ENCODE measurements around the gene GPN1. TPM values are rescaled to one million over a fixed set of nuclear protein-coding genes. Genes with fewer than 3 reads are reported as not detected.
"Not testable (repeated sequence)": the region's sequence is repeated elsewhere in the genome, so short reads cannot be mapped to it uniquely, and the experiment has no call there.

Gene GPN1
- total RNA-seq, 1 experiment from 2014 or later, result 61.1 TPM

- H3K9me3 ChIP-seq (ENCODE audit: low read depth, low read length, poor library complexity, severe bottlenecking), result no peaks in the 10 kb centered on the region
- DNase-seq (ENCODE audit: low spot score), result peak; percentile 7
- intact Hi-C loops (cut with micrococcal nuclease; ENCODE audit: unreplicated experiment), result no loop called here
- ChIA-PET CTCF (no interaction called here), POLR2A (ENCODE audit: low non-redundant PET) (no interaction called here)
- no peaks in the 10 kb centered on the region for H3K27me3 ChIP-seq (replicated peaks; ENCODE audit: insufficient read depth, low read depth, low read length, poor library complexity)
- H3K36me3 ChIP-seq (ENCODE audit: insufficient read depth, low read length, poor library complexity, severe bottlenecking), result peaks cover 27% of the 10 kb centered on the region
- BruUV-seq (replicated peaks), result no TSS peak
- TF ChIP-seq CTCF (conservative IDR thresholded peaks at IDR 0.05; ENCODE audit: low read depth, low read length) (no peak), EZH2 (IDR thresholded peaks at IDR 0.05; ENCODE audit: borderline replicate concordance, low read depth, low read length, poor library complexity, severe bottlenecking) (no peak)
- peaks cover 8% of the 10 kb centered on the region for H3K4me1 ChIP-seq (ENCODE audit: insufficient read depth, low read length, poor library complexity, severe bottlenecking)
- peak overlapping the region; percentile 84 for H3K27ac ChIP-seq (ENCODE audit: low read depth, low read length, poor library complexity, severe bottlenecking)
- peak overlapping the region; percentile 79 for H3K4me3 ChIP-seq (ENCODE audit: low read depth, low read length, poor library complexity, severe bottlenecking)
These were observed 685 bp upstream of the GPN1 start for GRCh38 chr2:27627963-27628766.

- H3K36me3 ChIP-seq (ENCODE audit: insufficient read depth, low read length, poor library complexity, severe bottlenecking), result peaks cover 36% of the 10 kb centered on the region
- H3K4me1 ChIP-seq (ENCODE audit: insufficient read depth, low read length, poor library complexity, severe bottlenecking); H3K27ac ChIP-seq (ENCODE audit: low read depth, low read length, poor library complexity, severe bottlenecking); BruUV-seq (replicated peaks); intact Hi-C loops (cut with micrococcal nuclease; ENCODE audit: unreplicated experiment); POLR2A ChIA-PET (ENCODE audit: low non-redundant PET); H3K27me3 ChIP-seq (replicated peaks; ENCODE audit: insufficient read depth, low read depth, low read length, poor library complexity); H3K9me3 ChIP-seq (ENCODE audit: low read depth, low read length, poor library complexity, severe bottlenecking); CTCF ChIA-PET; H3K4me3 ChIP-seq (ENCODE audit: low read depth, low read length, poor library complexity, severe bottlenecking); DNase-seq (ENCODE audit: low spot score): not testable (repeated sequence)
These were observed 1.4 kb downstream of the GPN1 start for GRCh38 chr2:27630257-27630656.

GRCh38 chr2:27634291-27634690 lies 5.4 kb downstream of the GPN1 start:
- Histone ChIP-seq H3K36me3 (ENCODE audit: insufficient read depth, low read length, poor library complexity, severe bottlenecking) (peaks cover 63% of the 10 kb centered on the region), H3K4me3 (ENCODE audit: low read depth, low read length, poor library complexity, severe bottlenecking) (no peak overlapping the region), H3K4me1 (ENCODE audit: insufficient read depth, low read length, poor library complexity, severe bottlenecking) (no peaks in the 10 kb centered on the region), H3K27ac (ENCODE audit: low read depth, low read length, poor library complexity, severe bottlenecking) (no peak overlapping the region), H3K9me3 (ENCODE audit: low read depth, low read length, poor library complexity, severe bottlenecking) (no peaks in the 10 kb centered on the region), H3K27me3 (replicated peaks; ENCODE audit: insufficient read depth, low read depth, low read length, poor library complexity) (no peaks in the 10 kb centered on the region)
- no peak for TF ChIP-seq EZH2 (IDR thresholded peaks at IDR 0.05; ENCODE audit: borderline replicate concordance, low read depth, low read length, poor library complexity, severe bottlenecking)
- no peak for TF ChIP-seq CTCF (conservative IDR thresholded peaks at IDR 0.05; ENCODE audit: low read depth, low read length)
- no peak for DNase-seq (ENCODE audit: low spot score)
- intact Hi-C loops (cut with micrococcal nuclease; ENCODE audit: unreplicated experiment), result no loop called here
- ChIA-PET CTCF (no interaction called here), POLR2A (ENCODE audit: low non-redundant PET) (no interaction called here)
- no TSS peak for BruUV-seq (replicated peaks)

DNA sequence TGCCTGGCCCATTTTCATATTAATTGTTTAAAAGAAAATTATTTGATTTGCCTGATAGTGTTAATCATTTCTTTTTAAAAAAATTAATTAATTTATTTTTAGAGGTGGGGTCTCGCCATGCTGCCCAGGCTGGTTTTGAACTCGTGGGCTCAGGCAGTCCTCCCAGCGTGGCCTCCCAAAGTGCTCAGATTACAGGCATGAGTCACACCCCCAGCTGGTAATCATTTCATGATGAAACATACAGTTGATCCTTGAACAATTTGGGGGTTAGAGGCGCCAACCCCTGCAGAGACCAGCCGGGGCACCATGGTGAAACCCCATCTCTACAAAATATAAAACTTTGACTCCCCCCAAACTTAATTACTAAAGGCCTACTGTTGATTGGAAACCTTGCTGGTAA lies 7.9 kb downstream of the GPN1 start:
- H3K27me3 ChIP-seq (replicated peaks; ENCODE audit: insufficient read depth, low read depth, low read length, poor library complexity), result no peaks in the 10 kb centered on the region
- H3K4me1 ChIP-seq (ENCODE audit: insufficient read depth, low read length, poor library complexity, severe bottlenecking), result no peaks in the 10 kb centered on the region
- TF ChIP-seq EZH2 (IDR thresholded peaks at IDR 0.05; ENCODE audit: borderline replicate concordance, low read depth, low read length, poor library complexity, severe bottlenecking), result no peak
- TF ChIP-seq CTCF (conservative IDR thresholded peaks at IDR 0.05; ENCODE audit: low read depth, low read length), result no peak
- no peaks in the 10 kb centered on the region for H3K9me3 ChIP-seq (ENCODE audit: low read depth, low read length, poor library complexity, severe bottlenecking)
- peaks cover 70% of the 10 kb centered on the region for H3K36me3 ChIP-seq (ENCODE audit: insufficient read depth, low read length, poor library complexity, severe bottlenecking)
- POLR2A ChIA-PET (ENCODE audit: low non-redundant PET), result no interaction called here
- CTCF ChIA-PET, result no interaction called here
- intact Hi-C loops (cut with micrococcal nuclease; ENCODE audit: unreplicated experiment), result no loop called here
- no peak overlapping the region for H3K4me3 ChIP-seq (ENCODE audit: low read depth, low read length, poor library complexity, severe bottlenecking)
- DNase-seq (ENCODE audit: low spot score), result peak; percentile 28
- H3K27ac ChIP-seq (ENCODE audit: low read depth, low read length, poor library complexity, severe bottlenecking), result no peak overlapping the region
- BruUV-seq (replicated peaks), result no TSS peak

All from A673 (cell line).